C1 segment of cervical spinal cord (tissue), 14 donors: ENCODE measurements around the gene PPP4R2.
"Not testable (repeated sequence)": the region's sequence is repeated elsewhere in the genome, so short reads cannot be mapped to it uniquely, and the experiment has no call there.

Experiments
- DNase-seq, 14 donors: peaks; one replicate each; lab custom pipeline; 2025; lab: John Stamatoyannopoulos, UW

Gene PPP4R2

GRCh38 chr3:72977060-72977808, 19.4 kb upstream of the PPP4R2 start:
- DNase-seq, result no peak

GRCh38 chr3:72982609-72983366, 13.8 kb upstream of the PPP4R2 start:
- DNase-seq, result no peak

- no peak for DNase-seq
Observed at GRCh38 chr3:72985576-72985975, 11.0 kb upstream of the PPP4R2 start.

GRCh38 chr3:72990701-72991395, 5.8 kb upstream of the PPP4R2 start:
- no peak for DNase-seq

GRCh38 chr3:72991522-72991921, 5.1 kb upstream of the PPP4R2 start:
- no peak for DNase-seq

- DNase-seq, result no peak
Observed at GRCh38 chr3:72993391-72993790, 3.2 kb upstream of the PPP4R2 start.

- DNase-seq, result no peak
Observed at GRCh38 chr3:72995337-72995736, 1.3 kb upstream of the PPP4R2 start.

GRCh38 chr3:72996121-72996472, 514 bp upstream of the PPP4R2 start:
- DNase-seq, result no peak

GRCh38 chr3:72997421-72997961, 880 bp downstream of the PPP4R2 start:
- DNase-seq, result peak in 8 of 14 donors; percentile 4 to 55 (median 38)

- DNase-seq, result no peak
Observed at GRCh38 chr3:72998466-72998865, 1.9 kb downstream of the PPP4R2 start.

GRCh38 chr3:72999951-73000350, 3.3 kb downstream of the PPP4R2 start:
- no peak for DNase-seq

- not testable (repeated sequence) for DNase-seq
Observed at GRCh38 chr3:73003050-73003449, 6.4 kb downstream of the PPP4R2 start.

- DNase-seq, result no peak
Observed at GRCh38 chr3:73004316-73004715, 7.7 kb downstream of the PPP4R2 start.

- DNase-seq, result no peak
Observed at GRCh38 chr3:73007992-73008712, 11.5 kb downstream of the PPP4R2 start.

GRCh38 chr3:73009008-73009407, 12.4 kb downstream of the PPP4R2 start:
- DNase-seq, result no peak

GRCh38 chr3:73009750-73010149, 13.1 kb downstream of the PPP4R2 start:
- DNase-seq, result no peak

GRCh38 chr3:73010158-73010557, 13.5 kb downstream of the PPP4R2 start:
- no peak for DNase-seq

- DNase-seq, result no peak
Observed at GRCh38 chr3:73018298-73018697, 21.7 kb downstream of the PPP4R2 start.

- no peak for DNase-seq
Observed at GRCh38 chr3:73018790-73019441, 22.3 kb downstream of the PPP4R2 start.

GRCh38 chr3:73021301-73021835, 24.8 kb downstream of the PPP4R2 start:
- no peak for DNase-seq

- DNase-seq, result no peak
Observed at GRCh38 chr3:73024836-73025235, 28.2 kb downstream of the PPP4R2 start.
